B cell (primary cell): ENCODE results near the gene DNALI1.
"Not testable (repeated sequence)": the region's sequence is repeated elsewhere in the genome, so short reads cannot be mapped to it uniquely, and the experiment has no call there.

Experiments
- CTCF ChIP-seq: fragments of 200-600 bp; IDR thresholded peaks from one replicate; pipeline ENCODE4 v1.8.0; 2022; ENCODE audit warnings: antibody characterized with exemption, mild to moderate bottlenecking
- EZH2 ChIP-seq: IDR thresholded peaks from 2 replicates; pipeline ENCODE4 v1.6.1; 2012; ENCODE audit warnings: borderline replicate concordance, low read depth, mild to moderate bottlenecking, moderate library complexity, low read length; ENCODE audit not compliant: insufficient read depth, poor library complexity, severe bottlenecking

GRCh38 chr1:37559957-37560379 is 3.2 kb downstream of the DNALI1 start:
- TF ChIP-seq CTCF, EZH2: not testable (repeated sequence)
